Activated naive CD8-positive, alpha-beta T cell treated with anti-CD3 and anti-CD28 coated beads for 36 hours (primary cell): ENCODE measurements around the gene DDAH2. TPM values are rescaled to one million over a fixed set of nuclear protein-coding genes. Genes with fewer than 3 reads are reported as not detected.
A peak's percentile ranks its signal among the peaks of the same experiment; 100 is the strongest.

Experiments
- DNase-seq: peaks from one replicate; pipeline ENCODE4 v3.0.0; 2021
- H3K27ac Mint-ChIP-seq: one replicate; pipeline ENCODE4 v1.8.0; 2022; ENCODE audit warnings: mild to moderate bottlenecking, moderate library complexity, mixed read lengths
- H3K27me3 Mint-ChIP-seq: one replicate; pipeline ENCODE4 v1.8.0; 2022; ENCODE audit warnings: mild to moderate bottlenecking, mixed read lengths
- H3K36me3 Mint-ChIP-seq: one replicate; pipeline ENCODE4 v1.8.0; 2021; ENCODE audit warnings: mild to moderate bottlenecking, mixed read lengths
- H3K4me1 Mint-ChIP-seq: one replicate; pipeline ENCODE4 v1.8.0; 2021; ENCODE audit warnings: mixed read lengths
- H3K4me3 Mint-ChIP-seq: one replicate; pipeline ENCODE4 v1.8.0; 2022; ENCODE audit warnings: mild to moderate bottlenecking, moderate library complexity, mixed read lengths
- H3K9me3 Mint-ChIP-seq: one replicate; pipeline ENCODE4 v1.8.0; 2022; ENCODE audit warnings: mixed read lengths
- total RNA-seq, 2 experiments: library from RNA; stranded (reverse); gene quantifications; one replicate each; pipeline ENCODE4 v1.2.3, GENCODE V29; 2021

The DDAH2 gene
- total RNA-seq, 2 experiments from 2014 or later: 3.5 to 3.8 TPM

- peaks cover 18% of the 10 kb centered on the region for H3K4me1 Mint-ChIP-seq
- peaks cover 3% of the 10 kb centered on the region for H3K36me3 Mint-ChIP-seq
Measured at GRCh38 chr6:31702405-31702818, 26.7 kb downstream of the DDAH2 start.

GRCh38 chr6:31701666-31702404 lies 27.3 kb downstream of the DDAH2 start:
- Mint-ChIP-seq H3K4me1 (peaks cover 18% of the 10 kb centered on the region), H3K4me3 (peak overlapping the region; percentile 97), H3K27ac (peak overlapping the region; percentile 95), H3K36me3 (peaks cover 3% of the 10 kb centered on the region), H3K9me3 (no peaks in the 10 kb centered on the region), H3K27me3 (no peaks in the 10 kb centered on the region)
- no peak for DNase-seq

More at GRCh38 chr6:31702405-31702818, 26.7 kb downstream of the DDAH2 start:
- H3K27me3 Mint-ChIP-seq: no peaks in the 10 kb centered on the region
- H3K9me3 Mint-ChIP-seq: no peaks in the 10 kb centered on the region
- no peak for DNase-seq
- peak overlapping the region; percentile 97 for H3K4me3 Mint-ChIP-seq
- peak overlapping the region; percentile 95 for H3K27ac Mint-ChIP-seq

- no peak overlapping the region for H3K27ac Mint-ChIP-seq
Measured at GRCh38 chr6:31700740-31701401, 28.2 kb downstream of the DDAH2 start.

GRCh38 chr6:31697555-31697954 lies 31.5 kb downstream of the DDAH2 start:
- H3K27me3 Mint-ChIP-seq: no peaks in the 10 kb centered on the region
- H3K36me3 Mint-ChIP-seq: peaks cover 8% of the 10 kb centered on the region
- H3K27ac Mint-ChIP-seq: no peak overlapping the region
- H3K4me3 Mint-ChIP-seq: no peak overlapping the region
- no peaks in the 10 kb centered on the region for H3K9me3 Mint-ChIP-seq
- DNase-seq: no peak
- H3K4me1 Mint-ChIP-seq: peaks cover 18% of the 10 kb centered on the region

More at GRCh38 chr6:31700740-31701401, 28.2 kb downstream of the DDAH2 start:
- DNase-seq: no peak
- Mint-ChIP-seq H3K4me1 (peaks cover 18% of the 10 kb centered on the region), H3K27me3 (no peaks in the 10 kb centered on the region), H3K36me3 (peaks cover 3% of the 10 kb centered on the region), H3K9me3 (no peaks in the 10 kb centered on the region), H3K4me3 (peak overlapping the region; percentile 22)

GRCh38 chr6:31693535-31693934 lies 35.6 kb downstream of the DDAH2 start:
- H3K4me1 Mint-ChIP-seq: peaks cover 7% of the 10 kb centered on the region
- H3K4me3 Mint-ChIP-seq: no peak overlapping the region
- DNase-seq: no peak
- H3K36me3 Mint-ChIP-seq: peaks cover 7% of the 10 kb centered on the region
- no peaks in the 10 kb centered on the region for H3K9me3 Mint-ChIP-seq
- no peaks in the 10 kb centered on the region for H3K27me3 Mint-ChIP-seq
- no peak overlapping the region for H3K27ac Mint-ChIP-seq

- Mint-ChIP-seq H3K4me1 (peaks cover 6% of the 10 kb centered on the region), H3K4me3 (no peak overlapping the region), H3K27ac (no peak overlapping the region), H3K9me3 (no peaks in the 10 kb centered on the region), H3K27me3 (no peaks in the 10 kb centered on the region), H3K36me3 (peaks cover 7% of the 10 kb centered on the region)
- DNase-seq: no peak
Measured at GRCh38 chr6:31692886-31693285, 36.2 kb downstream of the DDAH2 start.

GRCh38 chr6:31692353-31692752 lies 36.7 kb downstream of the DDAH2 start:
- DNase-seq: no peak
- H3K9me3 Mint-ChIP-seq: no peaks in the 10 kb centered on the region
- no peak overlapping the region for H3K4me3 Mint-ChIP-seq
- peaks cover 2% of the 10 kb centered on the region for H3K4me1 Mint-ChIP-seq
- peaks cover 7% of the 10 kb centered on the region for H3K36me3 Mint-ChIP-seq
- no peak overlapping the region for H3K27ac Mint-ChIP-seq
- H3K27me3 Mint-ChIP-seq: no peaks in the 10 kb centered on the region

- peaks cover 7% of the 10 kb centered on the region for H3K36me3 Mint-ChIP-seq
- DNase-seq: no peak
- no peaks in the 10 kb centered on the region for H3K9me3 Mint-ChIP-seq
- no peak overlapping the region for H3K27ac Mint-ChIP-seq
- no peaks in the 10 kb centered on the region for H3K27me3 Mint-ChIP-seq
- H3K4me3 Mint-ChIP-seq: no peak overlapping the region
- H3K4me1 Mint-ChIP-seq: peaks cover 2% of the 10 kb centered on the region
Measured at GRCh38 chr6:31691564-31692108, 37.5 kb downstream of the DDAH2 start.

- peaks cover 7% of the 10 kb centered on the region for H3K36me3 Mint-ChIP-seq
- H3K4me3 Mint-ChIP-seq: no peak overlapping the region
- H3K27me3 Mint-ChIP-seq: no peaks in the 10 kb centered on the region
- no peak for DNase-seq
- no peaks in the 10 kb centered on the region for H3K9me3 Mint-ChIP-seq
- no peak overlapping the region for H3K27ac Mint-ChIP-seq
- H3K4me1 Mint-ChIP-seq: peaks cover 2% of the 10 kb centered on the region
Measured at GRCh38 chr6:31691078-31691463, 38.0 kb downstream of the DDAH2 start.

- DNase-seq: no peak
- no peaks in the 10 kb centered on the region for H3K27me3 Mint-ChIP-seq
- H3K4me1 Mint-ChIP-seq: peaks cover 2% of the 10 kb centered on the region
- peak overlapping the region; percentile 40 for H3K27ac Mint-ChIP-seq
- H3K36me3 Mint-ChIP-seq: peaks cover 11% of the 10 kb centered on the region
- H3K9me3 Mint-ChIP-seq: no peaks in the 10 kb centered on the region
- no peak overlapping the region for H3K4me3 Mint-ChIP-seq
Measured at GRCh38 chr6:31690231-31691077, 38.6 kb downstream of the DDAH2 start.

- Mint-ChIP-seq H3K4me3 (no peak overlapping the region), H3K27me3 (no peaks in the 10 kb centered on the region), H3K4me1 (peaks cover 2% of the 10 kb centered on the region), H3K9me3 (no peaks in the 10 kb centered on the region), H3K36me3 (peaks cover 11% of the 10 kb centered on the region), H3K27ac (peak overlapping the region; percentile 16)
- DNase-seq: no peak
Measured at GRCh38 chr6:31689249-31690110, 39.6 kb downstream of the DDAH2 start.

GRCh38 chr6:31687860-31688693 lies 41.0 kb downstream of the DDAH2 start:
- Mint-ChIP-seq H3K4me3 (no peak overlapping the region), H3K36me3 (peaks cover 8% of the 10 kb centered on the region), H3K27me3 (no peaks in the 10 kb centered on the region), H3K9me3 (no peaks in the 10 kb centered on the region), H3K27ac (no peak overlapping the region), H3K4me1 (peaks cover 2% of the 10 kb centered on the region)
- no peak for DNase-seq

GRCh38 chr6:31687321-31687720 lies 41.8 kb downstream of the DDAH2 start:
- Mint-ChIP-seq H3K36me3 (peaks cover 4% of the 10 kb centered on the region), H3K4me3 (no peak overlapping the region), H3K27me3 (no peaks in the 10 kb centered on the region)

More at GRCh38 chr6:31687321-31687720, 41.8 kb downstream of the DDAH2 start:
- Mint-ChIP-seq H3K4me1 (peaks cover 2% of the 10 kb centered on the region), H3K27ac (no peak overlapping the region), H3K9me3 (no peaks in the 10 kb centered on the region)
- no peak for DNase-seq
